H1 (cell line): ENCODE results near the gene CALR. TPM values are rescaled to one million over a fixed set of nuclear protein-coding genes. Genes with fewer than 3 reads are reported as not detected.

ENCODE experiments used
- CTCF ChIA-PET: fragments of 300-600 bp; sonication (Branson Sonifier 250); formaldehyde crosslinking; loops from one replicate; lab custom pipeline; 2021; ENCODE audit not compliant: partially characterized antibody; lab: Charles Lee
- POLR2A ChIA-PET: fragments of 300-600 bp; sonication (Branson Sonifier 250); formaldehyde crosslinking; loops from one replicate; lab custom pipeline; 2021; ENCODE audit warnings: inconsistent platforms; ENCODE audit not compliant: partially characterized antibody; lab: Charles Lee
- DNase-seq, 2 experiments: peaks; one replicate each; pipeline versions ENCODE4 v3.0.0 to v3.0.0-alpha.2; 2010 to 2022; ENCODE audit warnings: low spot score in 2 of 2, low read depth in 1 of 2, mixed read lengths in 1 of 2
- FAIRE-seq: peaks from 2 replicates; lab custom pipeline; 2011; peaks lifted over from hg19 to GRCh38; lab: Jason Lieb, UNC
- H2AFZ ChIP-seq: 2 replicates; pipeline ENCODE4 v1.8.1; 2012; ENCODE audit warnings: low read length, inconsistent platforms
- H2AK5ac ChIP-seq: 2 replicates; pipeline ENCODE4 v1.6.1; 2013; ENCODE audit warnings: low read depth, low read length
- H2BK120ac ChIP-seq: replicated peaks from 2 replicates; pipeline ENCODE3; 2013; ENCODE audit warnings: low read depth, low read length, inconsistent platforms
- H2BK12ac ChIP-seq: 2 replicates; pipeline ENCODE4 v1.6.1; 2013; ENCODE audit warnings: low read depth, low read length
- H2BK15ac ChIP-seq: 2 replicates; pipeline ENCODE4 v1.6.1; 2013; ENCODE audit warnings: low read length
- H2BK20ac ChIP-seq: 2 replicates; pipeline ENCODE4 v1.6.1; 2013; ENCODE audit warnings: low read length
- H2BK5ac ChIP-seq: 2 replicates; pipeline ENCODE4 v1.6.1; 2013; ENCODE audit warnings: low read depth, low read length
- H3K14ac ChIP-seq: 2 replicates; pipeline ENCODE4 v1.6.1; 2013; ENCODE audit warnings: inconsistent platforms; ENCODE audit not compliant: insufficient read length
- H3K18ac ChIP-seq: 2 replicates; pipeline ENCODE4 v1.6.1; 2013; ENCODE audit warnings: low read length; ENCODE audit errors: extremely low read depth
- H3K23ac ChIP-seq: 2 replicates; pipeline ENCODE4 v1.6.1; 2013; ENCODE audit warnings: inconsistent platforms; ENCODE audit not compliant: insufficient read length
- H3K23me2 ChIP-seq: 2 replicates; pipeline ENCODE4 v1.6.1; 2013; ENCODE audit warnings: low read depth, low read length
- H3K27ac ChIP-seq: 2 replicates; pipeline ENCODE4 v1.6.1; 2011; ENCODE audit warnings: low read depth, low read length, inconsistent platforms
- H3K27me3 ChIP-seq, 4 experiments: replicated peaks in 1 of 4; 1 replicate in 1 of 4; 2 replicates in 3 of 4; pipeline versions ENCODE4 v1.6.1 to v1.8.1; 2011 to 2013; ENCODE audit warnings: low read length in 3 of 4, mild to moderate bottlenecking in 3 of 4, inconsistent platforms in 2 of 4, mixed read lengths in 2 of 4, moderate library complexity in 1 of 4; ENCODE audit not compliant: control insufficient read depth in 3 of 4, insufficient read depth in 3 of 4; ENCODE audit errors: extremely low read depth in 1 of 4
- H3K36me3 ChIP-seq, 4 experiments: 2 replicates each; pipeline versions ENCODE4 v1.6.1 to v1.8.1; 2011 to 2013; ENCODE audit warnings: mild to moderate bottlenecking in 4 of 4, low read length in 3 of 4, moderate library complexity in 2 of 4, control low read depth in 1 of 4, inconsistent platforms in 1 of 4; ENCODE audit not compliant: insufficient read depth in 4 of 4, control insufficient read depth in 2 of 4
- H3K4ac ChIP-seq: replicated peaks from 2 replicates; pipeline ENCODE3; 2013; ENCODE audit warnings: low read length, low read depth, mixed read lengths, inconsistent platforms; ENCODE audit not compliant: insufficient read length
- H3K4me1 ChIP-seq, 4 experiments: replicated peaks in 1 of 4; 1 replicate in 1 of 4; 2 replicates in 3 of 4; pipeline versions ENCODE4 v1.6.1 to v1.8.1; 2011 to 2013; ENCODE audit warnings: low read length in 3 of 4, inconsistent platforms in 2 of 4, mixed read lengths in 1 of 4; ENCODE audit not compliant: insufficient read depth in 4 of 4, control insufficient read depth in 3 of 4
- H3K4me2 ChIP-seq, 2 experiments: 2 replicates each; pipeline versions ENCODE4 v1.6.1 to v1.8.1; 2011 to 2013; ENCODE audit warnings: low read depth in 2 of 2, low read length in 2 of 2, control low read depth in 1 of 2, inconsistent platforms in 1 of 2, mild to moderate bottlenecking in 1 of 2; ENCODE audit not compliant: insufficient read depth in 1 of 2
- H3K4me3 ChIP-seq, 4 experiments: fragments of 200-600, 300-600 bp in 1 of 4; sonication (generic), shearing (Covaris generic), sonication (Bioruptor Twin) in 1 of 4; 2 replicates each; pipeline versions ENCODE4 v1.5.1 to v1.8.1; 2011 to 2016; ENCODE audit warnings: low read length in 4 of 4, low read depth in 3 of 4, control low read depth in 2 of 4, inconsistent platforms in 2 of 4, mild to moderate bottlenecking in 2 of 4, mixed read lengths in 1 of 4, moderate library complexity in 1 of 4; ENCODE audit not compliant: insufficient read depth in 2 of 4; ENCODE audit errors: extremely low read depth in 1 of 4
- H3K56ac ChIP-seq: replicated peaks from 2 replicates; pipeline ENCODE3; 2013; ENCODE audit warnings: low read depth, mild to moderate bottlenecking, mixed read lengths, low read length, inconsistent platforms; ENCODE audit not compliant: insufficient read length
- H3K79me1 ChIP-seq: 2 replicates; pipeline ENCODE4 v1.6.1; 2013; ENCODE audit warnings: low read depth, low read length, control low read depth
- H3K79me2 ChIP-seq, 2 experiments: 2 replicates each; pipeline versions ENCODE4 v1.6.1 to v1.8.1; 2012 to 2013; ENCODE audit warnings: low read length in 2 of 2, mild to moderate bottlenecking in 2 of 2, inconsistent platforms in 1 of 2; ENCODE audit not compliant: insufficient read depth in 2 of 2, control insufficient read depth in 1 of 2
- H3K9ac ChIP-seq, 4 experiments: replicated peaks in 1 of 4; 1 replicate in 1 of 4; 2 replicates in 3 of 4; pipeline versions ENCODE4 v1.6.1 to v1.8.1; 2011 to 2013; ENCODE audit warnings: low read depth in 3 of 4, low read length in 3 of 4, control low read depth in 2 of 4, mild to moderate bottlenecking in 2 of 4, moderate library complexity in 2 of 4, inconsistent platforms in 1 of 4; ENCODE audit errors: extremely low read depth in 1 of 4
- H3K9me3 ChIP-seq, 2 experiments: 2 replicates each; pipeline versions ENCODE4 v1.6.1 to v1.8.1; 2012 to 2013; ENCODE audit warnings: mild to moderate bottlenecking in 2 of 2, moderate library complexity in 2 of 2, control low read depth in 1 of 2, inconsistent platforms in 1 of 2, low read depth in 1 of 2, low read length in 1 of 2, mixed read lengths in 1 of 2; ENCODE audit not compliant: insufficient read depth in 2 of 2
- H4K20me1 ChIP-seq, 2 experiments: replicated peaks in 1 of 2; 2 replicates each; pipeline versions ENCODE3 to v1.8.1; 2011 to 2013; ENCODE audit warnings: inconsistent platforms in 2 of 2, low read length in 2 of 2, mild to moderate bottlenecking in 1 of 2; ENCODE audit not compliant: insufficient read depth in 2 of 2, control insufficient read depth in 1 of 2
- H4K5ac ChIP-seq: 2 replicates; pipeline ENCODE4 v1.6.1; 2013; ENCODE audit warnings: low read length, low read depth, mixed read lengths, inconsistent platforms; ENCODE audit not compliant: insufficient read length
- H4K8ac ChIP-seq: 2 replicates; pipeline ENCODE4 v1.8.0; 2013; ENCODE audit warnings: mild to moderate bottlenecking, moderate library complexity, low read length, inconsistent platforms; ENCODE audit not compliant: insufficient read depth; ENCODE audit errors: extremely low read depth
- H4K91ac ChIP-seq: replicated peaks from 2 replicates; pipeline ENCODE3; 2013; ENCODE audit warnings: low read length, mixed read lengths, inconsistent platforms; ENCODE audit not compliant: insufficient read length
- BACH1 ChIP-seq: IDR thresholded peaks from 2 replicates; pipeline ENCODE4 v1.6.1; 2012; ENCODE audit warnings: low read length, improper control_type of control experiment
- NANOG ChIP-seq: IDR thresholded peaks from 2 replicates; pipeline ENCODE4 v1.6.1; 2011; ENCODE audit warnings: low read length, low read depth, mild to moderate bottlenecking, inconsistent platforms; ENCODE audit not compliant: insufficient read depth, poor library complexity, severe bottlenecking
- WGBS, 2 experiments: shearing (Covaris generic) in 1 of 2; methylation state at CpG; one replicate each; pipeline versions ENCODE4 v1.1.6 to v1.1.7; 2013 to 2015; ENCODE audit warnings: low lambda C conversion rate in 2 of 2, mixed read lengths in 2 of 2, inconsistent platforms in 1 of 2, low coverage in 1 of 2, missing lambda C conversion rate in 1 of 2; ENCODE audit not compliant: insufficient replicate concordance in 2 of 2, insufficient coverage in 1 of 2, insufficient read length in 1 of 2; ENCODE audit errors: extremely low coverage in 1 of 2, missing lambda C conversion rate in 1 of 2; 5-methylcytosine and 5-hydroxymethylcytosine counted together
- polyA plus RNA-seq, 7 experiments: library from polyadenylated mRNA; depleted of rRNA in 3 of 7; stranded (reverse) in 5 of 7; unstranded in 2 of 7; fragments of >200 nt in 5 of 7; fragments of 200-250 nt in 2 of 7; gene quantifications; 1 replicate in 5 of 7; 2 replicates in 1 of 7; 4 replicates in 1 of 7; pipeline versions ENCODE4 v1.2.1 to v1.2.3, GENCODE V29; 2011 to 2013; ENCODE audit warnings: missing spikeins in 2 of 7, mixed read lengths in 2 of 7
- total RNA-seq: library from RNA; stranded (reverse); fragmentation: NEBNext Ultra II Directional; extraction: Animal tissue kit (Norgen Biotek cat#: 25700); gene quantifications from 2 replicates; pipeline ENCODE4 v1.2.1, GENCODE V29; 2021

CALR gene
- total and polyA plus RNA-seq, 2 of the 8 experiments (the other 6 are each of a cell fraction or from before 2014, with no cell fraction given), result 591 to 1,155 TPM

GRCh38 chr19:12907166-12907565 lies 31.2 kb upstream of the CALR start:
- Histone ChIP-seq H3K9me3 (no peaks in the 10 kb centered on the region), H4K91ac (no peak overlapping the region), H3K56ac (no peak overlapping the region), H4K8ac (no peak overlapping the region), H2BK5ac (no peak overlapping the region), H3K4me2 (no peak overlapping the region), H3K23ac (no peak overlapping the region), H3K79me2 (no peaks in the 10 kb centered on the region), H2BK20ac (no peak overlapping the region), H2AFZ (no peak overlapping the region), H2AK5ac (no peak overlapping the region), H2BK12ac (no peak overlapping the region), H3K4me3 (no peak overlapping the region), H3K23me2 (no peaks in the 10 kb centered on the region), H3K4ac (no peak overlapping the region), H3K79me1 (no peaks in the 10 kb centered on the region; the same call in 1 of the 2 replicates), H3K9ac (no peak overlapping the region), H3K27me3 (no peaks in the 10 kb centered on the region), H3K4me1 (peaks cover 0 to 1% (median under 1%) of the 10 kb centered on the region in 4 experiments; a peak in 2 of 7 replicates), H2BK15ac (no peak overlapping the region), H3K14ac (no peak overlapping the region), H3K18ac (no peak overlapping the region), H2BK120ac (no peak overlapping the region), H4K20me1 (no peaks in the 10 kb centered on the region), H4K5ac (no peak overlapping the region), H3K27ac (no peak overlapping the region), H3K36me3 (no peaks in the 10 kb centered on the region)
- DNase-seq (no peak), FAIRE-seq (no peak)
- POLR2A ChIA-PET, result interaction anchor here (0.7 to 15.0 kb wide), 11 partner anchors 9 to 62 kb away, joined by 3 to 180 read pairs (median 6); partner anchors contain the start of genes DNASE2, GCDH, RAD23A and SYCE2
- 95% methylated on average over 9 of the region's 9 CpGs; no CpG with 5 or more reads in 1 of the 2 experiments for WGBS, 2 experiments
- CTCF ChIA-PET, result interaction anchor here (0.7 to 2.5 kb wide), 6 partner anchors 9 to 183 kb away, joined by 3 to 9 read pairs (median 3); no protein-coding TSS in a partner anchor
- TF ChIP-seq NANOG (no peak), BACH1 (no peak)
